ENCODE measurements around the gene DEFB132. TPM values are rescaled to one million over a fixed set of nuclear protein-coding genes. Genes with fewer than 3 reads are reported as not detected.

Gene DEFB132
- polyA plus RNA-seq, 1 of the 3 experiments (the other 2 are of a cell fraction): not detected

DNA sequence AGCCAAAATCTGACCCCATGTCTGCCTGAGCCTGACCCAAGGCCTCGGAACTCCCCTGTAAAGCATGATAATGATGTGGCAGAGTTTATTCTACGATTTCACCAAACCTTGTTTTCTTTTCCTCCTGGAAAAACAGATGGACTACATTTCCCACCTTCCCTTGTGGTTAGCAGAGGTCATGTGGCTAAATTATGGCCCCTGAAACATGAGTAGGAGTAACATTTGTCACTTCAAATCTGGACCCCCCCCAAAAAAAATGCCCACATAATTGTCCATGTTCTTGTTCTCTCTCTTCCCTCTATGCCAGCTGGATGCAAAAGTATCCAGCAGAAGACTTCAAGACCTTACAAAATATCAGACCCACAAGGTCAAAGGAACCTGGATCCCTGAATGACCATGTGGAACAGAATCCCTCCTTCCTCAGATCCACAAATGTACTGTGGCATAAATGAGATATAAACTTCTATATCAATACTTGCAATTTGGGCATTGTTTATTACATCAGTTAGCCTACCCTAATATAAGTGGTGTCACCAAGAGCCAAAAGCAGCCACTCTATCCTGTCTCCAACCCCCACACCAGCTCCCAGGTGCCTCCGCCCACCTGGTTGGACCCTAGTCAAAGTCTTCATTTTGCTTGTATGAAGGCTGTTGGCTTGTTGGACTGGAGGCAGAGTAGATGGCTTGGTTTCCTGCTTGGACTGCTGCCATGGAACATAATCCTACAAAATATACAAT, 31.6 kb downstream of the DEFB132 start:
- Histone ChIP-seq H4K20me1 (ENCODE audit: insufficient read depth) (no peaks in the 10 kb centered on the region), H3K27me3 (ENCODE audit: insufficient read depth) (no peaks in the 10 kb centered on the region), H2AFZ (ENCODE audit: low read depth) (no peak overlapping the region), H3K4me2 (peak overlapping the region; percentile 87), H3K79me2 (ENCODE audit: insufficient read depth) (peaks cover 9% of the 10 kb centered on the region; the same call in 1 of the 2 replicates), H3K4me3 (ENCODE audit: low read depth in 2 of 2, low read length in 1 of 2) (peak overlapping the region; percentile 79 to 84; a peak in 3 of 4 replicates), H3K9ac (no peak overlapping the region), H3K9me3 (no peaks in the 10 kb centered on the region), H3K27ac (ENCODE audit: low read depth in 2 of 2, low read length in 1 of 2) (no peak overlapping the region), H3K9me2 (no peaks in the 10 kb centered on the region), H3K4me1 (ENCODE audit: control insufficient read depth in 1 of 2, insufficient read depth in 2 of 2, low read depth in 1 of 2, low read length in 1 of 2) (peaks cover 3 to 10% of the 10 kb centered on the region in 2 experiments; a peak in 3 of 4 replicates), H3F3A (replicated peaks; ENCODE audit: insufficient read depth) (no peaks in the 10 kb centered on the region), H3K36me3 (replicated peaks in 1 of 2; ENCODE audit: control insufficient read depth in 1 of 2, insufficient read depth in 2 of 2, low read length in 1 of 2) (no peaks in the 10 kb centered on the region)
- CTCF ChIA-PET: interaction anchor here (1.2 kb wide), 1 partner anchor 10 kb away, joined by 3 read pairs; no protein-coding TSS in a partner anchor
- WGBS (ENCODE audit: low lambda C conversion rate): 84% methylated on average over 3 of the region's 3 CpGs
- TF ChIP-seq RFX5 (IDR thresholded peaks at IDR 0.05; ENCODE audit: low read length) (no peak), EZH2phosphoT487 (IDR thresholded peaks at IDR 0.05; ENCODE audit: borderline replicate concordance, low read depth) (no peak), REST (IDR thresholded peaks at IDR 0.05; ENCODE audit: low read depth, low read length) (no peak), TAF1 (IDR thresholded peaks at IDR 0.05; ENCODE audit: borderline replicate concordance, low read depth, low read length) (no peak), USF1 (IDR thresholded peaks at IDR 0.05; ENCODE audit: borderline replicate concordance, low read depth) (peak; percentile 36; the same call in 1 of the 2 replicates)
- POLR2A ChIA-PET: no interaction called here
- no peak for DNase-seq

GRCh38 chr20:289693-290083, 32.2 kb downstream of the DEFB132 start:
- ChIA-PET POLR2A (no interaction called here), CTCF (interaction anchor here (1.2 kb wide), 1 partner anchor 10 kb away, joined by 3 read pairs; no protein-coding TSS in a partner anchor)
- no peaks in the 10 kb centered on the region for H3K27me3 ChIP-seq (ENCODE audit: insufficient read depth)
- peak overlapping the region; percentile 55 to 73; a peak in 3 of 4 replicates for H3K27ac ChIP-seq (ENCODE audit: low read depth in 2 of 2, low read length in 1 of 2)
- H3K79me2 ChIP-seq (ENCODE audit: insufficient read depth): peaks cover 9% of the 10 kb centered on the region; the same call in 1 of the 2 replicates
- no peaks in the 10 kb centered on the region for H3K9me3 ChIP-seq
- WGBS (ENCODE audit: low lambda C conversion rate): 42% methylated on average over 2 of the region's 2 CpGs
- peak overlapping the region; percentile 89 for H2AFZ ChIP-seq (ENCODE audit: low read depth)
- peak overlapping the region; percentile 78 for H3K9ac ChIP-seq
- no peak for DNase-seq
- no peaks in the 10 kb centered on the region for H3K9me2 ChIP-seq
- H3F3A ChIP-seq (replicated peaks; ENCODE audit: insufficient read depth): no peaks in the 10 kb centered on the region
- H3K4me1 ChIP-seq (ENCODE audit: control insufficient read depth in 1 of 2, insufficient read depth in 2 of 2, low read depth in 1 of 2, low read length in 1 of 2): peaks cover 3 to 10% of the 10 kb centered on the region in 2 experiments; a peak in 3 of 4 replicates
- H4K20me1 ChIP-seq (ENCODE audit: insufficient read depth): no peaks in the 10 kb centered on the region
- H3K4me3 ChIP-seq (ENCODE audit: low read depth in 2 of 2, low read length in 1 of 2): peak overlapping the region; percentile 79 to 84
- peak overlapping the region; percentile 87 for H3K4me2 ChIP-seq
- no peaks in the 10 kb centered on the region for H3K36me3 ChIP-seq (replicated peaks in 1 of 2; ENCODE audit: control insufficient read depth in 1 of 2, insufficient read depth in 2 of 2, low read length in 1 of 2)
- TF ChIP-seq, protein P1, sequence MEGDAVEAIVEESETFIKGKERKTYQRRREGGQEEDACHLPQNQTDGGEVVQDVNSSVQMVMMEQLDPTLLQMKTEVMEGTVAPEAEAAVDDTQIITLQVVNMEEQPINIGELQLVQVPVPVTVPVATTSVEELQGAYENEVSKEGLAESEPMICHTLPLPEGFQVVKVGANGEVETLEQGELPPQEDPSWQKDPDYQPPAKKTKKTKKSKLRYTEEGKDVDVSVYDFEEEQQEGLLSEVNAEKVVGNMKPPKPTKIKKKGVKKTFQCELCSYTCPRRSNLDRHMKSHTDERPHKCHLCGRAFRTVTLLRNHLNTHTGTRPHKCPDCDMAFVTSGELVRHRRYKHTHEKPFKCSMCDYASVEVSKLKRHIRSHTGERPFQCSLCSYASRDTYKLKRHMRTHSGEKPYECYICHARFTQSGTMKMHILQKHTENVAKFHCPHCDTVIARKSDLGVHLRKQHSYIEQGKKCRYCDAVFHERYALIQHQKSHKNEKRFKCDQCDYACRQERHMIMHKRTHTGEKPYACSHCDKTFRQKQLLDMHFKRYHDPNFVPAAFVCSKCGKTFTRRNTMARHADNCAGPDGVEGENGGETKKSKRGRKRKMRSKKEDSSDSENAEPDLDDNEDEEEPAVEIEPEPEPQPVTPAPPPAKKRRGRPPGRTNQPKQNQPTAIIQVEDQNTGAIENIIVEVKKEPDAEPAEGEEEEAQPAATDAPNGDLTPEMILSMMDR (IDR thresholded peaks at IDR 0.05): no peak
- TF ChIP-seq PBX3 (IDR thresholded peaks at IDR 0.05): no peak
- no peak for TF ChIP-seq TEAD4 (IDR thresholded peaks at IDR 0.05; ENCODE audit: borderline replicate concordance, insufficient read depth)
- no peak for TF ChIP-seq MXI1 (IDR thresholded peaks at IDR 0.05; ENCODE audit: low read depth, low read length)
- no peak for TF ChIP-seq FOSL2 (IDR thresholded peaks at IDR 0.05; ENCODE audit: borderline replicate concordance, low read depth)
- TF ChIP-seq GATA2 (CRISPR knock-in tag; IDR thresholded peaks at IDR 0.05): no peak
- TF ChIP-seq, protein P2, sequence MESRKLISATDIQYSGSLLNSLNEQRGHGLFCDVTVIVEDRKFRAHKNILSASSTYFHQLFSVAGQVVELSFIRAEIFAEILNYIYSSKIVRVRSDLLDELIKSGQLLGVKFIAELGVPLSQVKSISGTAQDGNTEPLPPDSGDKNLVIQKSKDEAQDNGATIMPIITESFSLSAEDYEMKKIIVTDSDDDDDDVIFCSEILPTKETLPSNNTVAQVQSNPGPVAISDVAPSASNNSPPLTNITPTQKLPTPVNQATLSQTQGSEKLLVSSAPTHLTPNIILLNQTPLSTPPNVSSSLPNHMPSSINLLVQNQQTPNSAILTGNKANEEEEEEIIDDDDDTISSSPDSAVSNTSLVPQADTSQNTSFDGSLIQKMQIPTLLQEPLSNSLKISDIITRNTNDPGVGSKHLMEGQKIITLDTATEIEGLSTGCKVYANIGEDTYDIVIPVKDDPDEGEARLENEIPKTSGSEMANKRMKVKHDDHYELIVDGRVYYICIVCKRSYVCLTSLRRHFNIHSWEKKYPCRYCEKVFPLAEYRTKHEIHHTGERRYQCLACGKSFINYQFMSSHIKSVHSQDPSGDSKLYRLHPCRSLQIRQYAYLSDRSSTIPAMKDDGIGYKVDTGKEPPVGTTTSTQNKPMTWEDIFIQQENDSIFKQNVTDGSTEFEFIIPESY (IDR thresholded peaks at IDR 0.05; ENCODE audit: borderline replicate concordance, low read depth): no peak
- no peak for TF ChIP-seq TAF1 (IDR thresholded peaks at IDR 0.05; ENCODE audit: borderline replicate concordance, low read depth, low read length)
- no peak for TF ChIP-seq RFX5 (IDR thresholded peaks at IDR 0.05; ENCODE audit: low read length)
- TF ChIP-seq TCF12 (IDR thresholded peaks at IDR 0.05): no peak
- no peak for TF ChIP-seq USF1 (IDR thresholded peaks at IDR 0.05; ENCODE audit: borderline replicate concordance, low read depth)
